ENCODE measurements around the gene BMPER. TPM values are rescaled to one million over a fixed set of nuclear protein-coding genes. Genes with fewer than 3 reads are reported as not detected.

Gene BMPER
- total RNA-seq, 1 experiment from 2014 or later, result not detected

DNA sequence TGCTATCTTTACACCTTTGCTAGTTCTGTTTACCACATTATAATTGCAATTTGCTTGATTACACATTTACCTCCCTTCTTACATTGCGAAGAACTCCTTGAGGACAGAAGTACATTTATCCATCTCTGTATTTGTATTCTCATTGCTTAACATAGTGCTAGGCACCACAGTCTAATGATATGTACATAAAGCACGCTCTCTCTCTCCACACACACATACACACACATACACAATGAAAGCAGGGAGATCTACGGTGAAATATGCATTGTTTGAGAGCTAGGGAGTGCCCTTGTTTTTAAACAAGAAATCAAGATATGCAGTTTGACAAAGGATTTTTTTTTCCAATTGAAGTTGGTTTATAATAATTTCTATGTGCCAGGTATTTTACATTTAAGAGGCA is 148.7 kb downstream of the BMPER start:
- Mint-ChIP-seq H3K27me3 (ENCODE audit: insufficient read depth, unreplicated experiment) (peaks cover 4% of the 10 kb centered on the region), H3K9me3 (ENCODE audit: unreplicated experiment) (no peaks in the 10 kb centered on the region), H3K4me1 (ENCODE audit: low read depth, unreplicated experiment) (peaks cover 7% of the 10 kb centered on the region), H3K36me3 (ENCODE audit: insufficient read depth, unreplicated experiment) (no peaks in the 10 kb centered on the region), H3K4me3 (ENCODE audit: unreplicated experiment) (no peak overlapping the region), H3K27ac (ENCODE audit: unreplicated experiment) (no peak overlapping the region)
- POLR2A ChIA-PET, result no interaction called here
- CTCF ChIA-PET, result no interaction called here
- no peaks in the 10 kb centered on the region for H3K36me3 ChIP-seq (ENCODE audit: control insufficient read depth, insufficient read depth, low read length)
- H3K9me3 ChIP-seq, result no peaks in the 10 kb centered on the region
- intact Hi-C loops (cut with micrococcal nuclease; ENCODE audit: unreplicated experiment), result no loop called here
- no peak for DNase-seq
- no TSS peak for BruUV-seq (replicated peaks)
- H3K27me3 ChIP-seq (replicated peaks; ENCODE audit: control insufficient read depth, insufficient read depth, low read length), result no peaks in the 10 kb centered on the region
- no peaks in the 10 kb centered on the region for H3K4me1 ChIP-seq
- H3K4me3 ChIP-seq (ENCODE audit: low read depth, low read length), result no peak overlapping the region
- TF ChIP-seq, protein P1, sequence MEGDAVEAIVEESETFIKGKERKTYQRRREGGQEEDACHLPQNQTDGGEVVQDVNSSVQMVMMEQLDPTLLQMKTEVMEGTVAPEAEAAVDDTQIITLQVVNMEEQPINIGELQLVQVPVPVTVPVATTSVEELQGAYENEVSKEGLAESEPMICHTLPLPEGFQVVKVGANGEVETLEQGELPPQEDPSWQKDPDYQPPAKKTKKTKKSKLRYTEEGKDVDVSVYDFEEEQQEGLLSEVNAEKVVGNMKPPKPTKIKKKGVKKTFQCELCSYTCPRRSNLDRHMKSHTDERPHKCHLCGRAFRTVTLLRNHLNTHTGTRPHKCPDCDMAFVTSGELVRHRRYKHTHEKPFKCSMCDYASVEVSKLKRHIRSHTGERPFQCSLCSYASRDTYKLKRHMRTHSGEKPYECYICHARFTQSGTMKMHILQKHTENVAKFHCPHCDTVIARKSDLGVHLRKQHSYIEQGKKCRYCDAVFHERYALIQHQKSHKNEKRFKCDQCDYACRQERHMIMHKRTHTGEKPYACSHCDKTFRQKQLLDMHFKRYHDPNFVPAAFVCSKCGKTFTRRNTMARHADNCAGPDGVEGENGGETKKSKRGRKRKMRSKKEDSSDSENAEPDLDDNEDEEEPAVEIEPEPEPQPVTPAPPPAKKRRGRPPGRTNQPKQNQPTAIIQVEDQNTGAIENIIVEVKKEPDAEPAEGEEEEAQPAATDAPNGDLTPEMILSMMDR (IDR thresholded peaks at IDR 0.05; ENCODE audit: insufficient read depth in 1 of 2, low read depth in 1 of 2, low read length in 1 of 2, severe bottlenecking in 1 of 2, unreplicated experiment in 1 of 2), result no peak

DNA sequence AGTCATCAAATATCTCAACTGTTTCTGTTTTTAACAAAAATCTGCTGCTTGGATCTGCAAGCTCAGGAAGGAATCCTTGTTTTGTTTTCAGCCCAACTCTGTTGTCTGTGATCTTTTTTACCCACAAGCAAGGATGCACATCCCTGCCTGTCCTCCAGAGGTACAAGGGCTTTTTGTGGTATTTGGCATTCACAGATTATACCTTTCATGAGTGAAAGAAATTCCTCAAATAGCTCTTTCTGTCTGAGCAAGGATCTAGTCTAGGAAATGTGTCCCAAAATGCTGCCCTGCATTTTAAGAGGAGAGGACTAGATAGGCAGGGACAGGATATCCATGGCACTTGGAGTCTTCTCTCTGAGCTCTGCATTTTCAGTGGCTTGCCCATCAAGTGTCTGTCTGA is 151.8 kb downstream of the BMPER start:
- no TSS peak for BruUV-seq (replicated peaks)
- no peaks in the 10 kb centered on the region for H3K4me1 ChIP-seq
- CTCF ChIA-PET, result interaction anchor here (0.6 kb wide), 1 partner anchor 1368 kb away, joined by 5 read pairs; no protein-coding TSS in a partner anchor

DNA sequence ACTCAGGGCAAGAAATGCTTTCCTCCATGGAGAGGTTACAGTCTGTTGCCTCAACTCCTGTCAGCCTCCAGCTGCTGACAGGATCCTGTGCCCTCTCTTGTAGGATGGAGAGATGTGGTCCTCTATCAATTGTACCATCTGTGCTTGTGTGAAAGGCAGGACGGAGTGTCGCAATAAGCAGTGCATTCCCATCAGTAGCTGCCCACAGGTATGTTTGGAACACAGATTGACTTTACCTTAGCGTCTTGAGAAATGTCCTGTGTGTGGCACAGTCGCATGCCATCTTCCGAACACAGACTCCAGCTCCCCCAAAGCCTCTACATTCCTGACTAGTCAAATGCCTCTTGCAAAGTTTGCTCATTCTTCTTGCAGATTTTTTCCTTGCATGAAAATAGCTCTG is 152.6 kb downstream of the BMPER start:
- Mint-ChIP-seq H3K4me1 (ENCODE audit: low read depth, unreplicated experiment) (peaks cover 7% of the 10 kb centered on the region), H3K4me3 (ENCODE audit: unreplicated experiment) (no peak overlapping the region), H3K27me3 (ENCODE audit: insufficient read depth, unreplicated experiment) (peaks cover 4% of the 10 kb centered on the region), H3K27ac (ENCODE audit: unreplicated experiment) (no peak overlapping the region), H3K36me3 (ENCODE audit: insufficient read depth, unreplicated experiment) (no peaks in the 10 kb centered on the region), H3K9me3 (ENCODE audit: unreplicated experiment) (no peaks in the 10 kb centered on the region)
- no peak overlapping the region for H3K4me3 ChIP-seq (ENCODE audit: low read depth, low read length)
- DNase-seq, result no peak
- ChIA-PET POLR2A (no interaction called here), CTCF (no interaction called here)
- H3K9me3 ChIP-seq, result no peaks in the 10 kb centered on the region
- H3K36me3 ChIP-seq (ENCODE audit: control insufficient read depth, insufficient read depth, low read length), result no peaks in the 10 kb centered on the region
- BruUV-seq (replicated peaks), result no TSS peak
- TF ChIP-seq, protein P1 (IDR thresholded peaks at IDR 0.05; ENCODE audit: insufficient read depth in 1 of 2, low read depth in 1 of 2, low read length in 1 of 2, severe bottlenecking in 1 of 2, unreplicated experiment in 1 of 2), result no peak
- intact Hi-C loops (cut with micrococcal nuclease; ENCODE audit: unreplicated experiment), result no loop called here
- no peaks in the 10 kb centered on the region for H3K4me1 ChIP-seq
- H3K27me3 ChIP-seq (replicated peaks; ENCODE audit: control insufficient read depth, insufficient read depth, low read length), result no peaks in the 10 kb centered on the region

More for the DNA sequence above, 151.8 kb downstream of the BMPER start:
- intact Hi-C loops (cut with micrococcal nuclease; ENCODE audit: unreplicated experiment), result no loop called here
- H3K9me3 ChIP-seq, result no peaks in the 10 kb centered on the region
- H3K27me3 ChIP-seq (replicated peaks; ENCODE audit: control insufficient read depth, insufficient read depth, low read length), result no peaks in the 10 kb centered on the region
- H3K27me3 Mint-ChIP-seq (ENCODE audit: insufficient read depth, unreplicated experiment), result peaks cover 4% of the 10 kb centered on the region
- H3K9me3 Mint-ChIP-seq (ENCODE audit: unreplicated experiment), result no peaks in the 10 kb centered on the region
- no peak overlapping the region for H3K4me3 Mint-ChIP-seq (ENCODE audit: unreplicated experiment)
- no peaks in the 10 kb centered on the region for H3K36me3 ChIP-seq (ENCODE audit: control insufficient read depth, insufficient read depth, low read length)
- TF ChIP-seq, protein P1 (IDR thresholded peaks at IDR 0.05; ENCODE audit: insufficient read depth in 1 of 2, low read depth in 1 of 2, low read length in 1 of 2, severe bottlenecking in 1 of 2, unreplicated experiment in 1 of 2), result no peak
- no peak overlapping the region for H3K4me3 ChIP-seq (ENCODE audit: low read depth, low read length)
- H3K36me3 Mint-ChIP-seq (ENCODE audit: insufficient read depth, unreplicated experiment), result no peaks in the 10 kb centered on the region
- peaks cover 7% of the 10 kb centered on the region for H3K4me1 Mint-ChIP-seq (ENCODE audit: low read depth, unreplicated experiment)
- no peak for DNase-seq
- POLR2A ChIA-PET, result no interaction called here
- H3K27ac Mint-ChIP-seq (ENCODE audit: unreplicated experiment), result no peak overlapping the region
